HepG2 (cell line): ENCODE results near the gene MNX1. TPM values are rescaled to one million over a fixed set of nuclear protein-coding genes. Genes with fewer than 3 reads are reported as not detected.
A peak's percentile ranks its signal among the peaks of the same experiment; 100 is the strongest.

Experiments used
- ATAC-seq: fragments of 200-7000 bp; cut with Tn5 transposase; 3 replicates; pipeline ENCODE4 v1.9.1; 2020; ENCODE audit warnings: mild to moderate bottlenecking, moderate library complexity
- BruUV-seq: library from RNA; stranded (reverse); fragments of 400-500 nt; replicated peaks from 2 replicates; lab custom pipeline; 2021; lab: Mats Ljungman, UMichigan
- CTCF ChIA-PET: fragments of 300-600 bp; formaldehyde crosslinking; extraction: SDS; loops from one replicate; lab custom pipeline; 2021; ENCODE audit warnings: low total read pairs, inconsistent platforms, low intra/inter-chr PET ratio; lab: Yijun Ruan, JAX
- POLR2A ChIA-PET: fragments of 350-600 bp; sonication (Branson Sonifier 250); formaldehyde crosslinking; loops from one replicate; lab custom pipeline; 2020; ENCODE audit warnings: antibody characterized with exemption, inconsistent platforms; lab: Yijun Ruan, JAX
- DNase-seq: peaks from one replicate; pipeline ENCODE4 v3.0.0-alpha.2; 2015; ENCODE audit warnings: low spot score
- FAIRE-seq: peaks from 3 replicates; lab custom pipeline; 2011; peaks lifted over from hg19 to GRCh38; lab: Jason Lieb, UNC
- H2AFZ ChIP-seq: one replicate; pipeline ENCODE4 v1.6.1; 2011; ENCODE audit warnings: low read length, inconsistent platforms
- H3K27ac ChIP-seq: fragments of 300-600 bp; 3 replicates; pipeline ENCODE4 v1.8.0; 2011; ENCODE audit warnings: mixed run types, mild to moderate bottlenecking, mixed read lengths, low read length, inconsistent platforms; ENCODE audit not compliant: insufficient read depth; ENCODE audit errors: extremely low read length
- H3K27me3 ChIP-seq, 2 experiments: fragments of 200-600 bp in 1 of 2; 2 replicates in 1 of 2; 3 replicates in 1 of 2; pipeline versions ENCODE4 v1.6.0 to v1.8.0; 2011; ENCODE audit warnings: low read length in 2 of 2, mild to moderate bottlenecking in 2 of 2, moderate library complexity in 2 of 2, inconsistent platforms in 1 of 2; ENCODE audit not compliant: insufficient read depth in 2 of 2, control insufficient read depth in 1 of 2
- H3K36me3 ChIP-seq, 2 experiments: fragments of 200-600 bp in 1 of 2; replicated peaks in 1 of 2; 2 replicates in 1 of 2; 3 replicates in 1 of 2; pipeline versions ENCODE4 v1.5.1 to v1.8.0; 2011; ENCODE audit warnings: low read length in 2 of 2, inconsistent platforms in 1 of 2; ENCODE audit not compliant: insufficient read depth in 2 of 2, control insufficient read depth in 1 of 2
- H3K4me1 ChIP-seq: 2 replicates; pipeline ENCODE4 v1.5.1; 2012; ENCODE audit warnings: low read length, inconsistent platforms; ENCODE audit not compliant: insufficient read depth
- H3K4me2 ChIP-seq: 2 replicates; pipeline ENCODE4 v1.6.0; 2011; ENCODE audit warnings: low read depth, low read length, inconsistent platforms
- H3K4me3 ChIP-seq, 3 experiments: fragments of 200-600 bp in 1 of 3; sonication (generic), shearing (Covaris generic) in 1 of 3; replicated peaks in 1 of 3; 2 replicates each; pipeline ENCODE4 v1.5.1; 2011 to 2016; ENCODE audit warnings: low read length in 3 of 3, inconsistent platforms in 2 of 3, low read depth in 2 of 3, mild to moderate bottlenecking in 2 of 3, control low read depth in 1 of 3, mixed read lengths in 1 of 3; ENCODE audit not compliant: insufficient read depth in 1 of 3
- H3K79me2 ChIP-seq: one replicate; pipeline ENCODE4 v1.6.1; 2011; ENCODE audit warnings: low read length, inconsistent platforms; ENCODE audit not compliant: insufficient read depth
- H3K9ac ChIP-seq: 2 replicates; pipeline ENCODE4 v1.6.0; 2011; ENCODE audit warnings: mild to moderate bottlenecking, low read depth, low read length, inconsistent platforms; ENCODE audit not compliant: insufficient read depth
- H3K9me3 ChIP-seq: 2 replicates; pipeline ENCODE4 v1.5.1; 2012; ENCODE audit warnings: mild to moderate bottlenecking, low read length
- H4K20me1 ChIP-seq: 2 replicates; pipeline ENCODE4 v1.6.0; 2011; ENCODE audit warnings: inconsistent platforms, mild to moderate bottlenecking, low read length, moderate library complexity; ENCODE audit not compliant: insufficient read depth
- MNT ChIP-seq: fragments of 450-650 bp; IDR thresholded peaks from 2 replicates; pipeline ENCODE4 v1.6.1; 2016
- PRMT3 ChIP-seq: sonication (generic); formaldehyde crosslinking; IDR thresholded peaks from 2 replicates; pipeline ENCODE4 v1.8.1; 2022; ENCODE audit warnings: low read depth, mild to moderate bottlenecking, moderate library complexity, missing genetic modification reagents, borderline replicate concordance
- SMYD3 ChIP-seq: sonication (generic); formaldehyde crosslinking; IDR thresholded peaks from 2 replicates; pipeline ENCODE4 v1.8.1; 2023; ENCODE audit warnings: mild to moderate bottlenecking, missing genetic modification reagents
- ZNF101 ChIP-seq: sonication (generic); formaldehyde crosslinking; IDR thresholded peaks from 2 replicates; pipeline ENCODE4 v1.4.0; 2020; ENCODE audit warnings: mild to moderate bottlenecking, low read depth, missing genetic modification reagents, borderline replicate concordance
- ZNF768 ChIP-seq: sonication (generic); formaldehyde crosslinking; IDR thresholded peaks from 2 replicates; pipeline ENCODE4 v1.4.0; 2020; ENCODE audit warnings: missing genetic modification reagents
- WGBS: methylation state at CpG from one replicate; pipeline ENCODE4 v1.1.6; 2017; ENCODE audit warnings: low lambda C conversion rate; 5-methylcytosine and 5-hydroxymethylcytosine counted together
- in situ Hi-C: cut with HindIII; loops from 2 replicates; pipeline ENCODE4 v1.10.0; 2017; ENCODE audit warnings: low pct_unique_long_range_greater_than_20kb; ENCODE audit not compliant: extremely low pct_ligation_motif_present
- intact Hi-C: fragments of 100-400 bp; cut with micrococcal nuclease; formaldehyde crosslinking; loops from one replicate; pipeline ENCODE4 v1.10.0; 2022; ENCODE audit not compliant: unreplicated experiment
- polyA plus RNA-seq, 8 experiments: library from polyadenylated mRNA; depleted of rRNA in 3 of 8; stranded (reverse) in 7 of 8; unstranded in 1 of 8; fragments of >200 nt; fragmentation: Illumina TruSeq in 4 of 8; extraction: Trizol in 4 of 8; gene quantifications; 2 replicates each; pipeline versions ENCODE4 v1.2.1 to v1.2.3, GENCODE V29; 2011 to 2016; ENCODE audit warnings: low read depth in 4 of 8, missing spikeins in 1 of 8, mixed read lengths in 1 of 8; ENCODE audit not compliant: insufficient read depth in 1 of 8
- total RNA-seq, 5 experiments: library from RNA; depleted of rRNA; stranded (reverse); fragments of >200 nt; fragmentation: Illumina TruSeq; extraction: Trizol; gene quantifications; 2 replicates each; pipeline ENCODE4 v1.2.3, GENCODE V29; 2016; ENCODE audit warnings: low read depth in 1 of 5

Gene MNX1
- total and polyA plus RNA-seq, 2 of the 13 experiments (the other 11 are each of a cell fraction or from before 2014, with no cell fraction given): 0.94 to 6.1 TPM

DNA sequence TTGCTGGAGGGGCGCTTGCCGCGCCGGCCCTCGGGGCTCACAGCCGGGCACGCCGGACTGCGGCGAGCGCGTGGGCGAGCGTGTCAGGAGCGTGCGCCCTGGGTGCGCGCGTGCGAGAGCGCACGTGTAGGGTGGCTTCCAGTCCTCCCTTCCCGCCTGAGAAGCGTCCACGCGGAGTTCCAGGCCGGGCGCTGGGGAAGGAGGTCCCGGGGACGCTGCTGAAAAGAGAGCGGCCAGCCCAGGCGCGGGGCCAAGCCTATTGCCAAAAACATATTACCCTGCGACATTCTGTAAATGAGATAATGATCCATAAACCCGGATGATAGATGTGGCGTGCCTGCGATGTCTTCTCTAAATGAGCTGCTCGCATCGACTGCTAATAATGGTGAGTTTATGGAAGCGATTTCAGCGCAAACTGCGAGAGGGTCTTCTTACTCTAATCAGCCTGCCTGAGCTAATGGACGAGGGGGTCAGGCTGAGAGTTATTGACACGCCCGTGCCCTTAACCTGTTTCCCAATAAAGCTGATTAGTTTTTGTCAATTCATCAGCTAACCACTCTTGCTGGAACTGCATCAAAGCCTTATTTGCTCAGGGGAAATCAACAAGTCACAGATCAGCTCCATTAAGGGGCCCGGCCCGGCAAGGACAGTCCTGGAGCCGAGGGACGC is 8.0 kb upstream of the MNX1 start (continued):
- TF ChIP-seq ZNF101 (no peak), SMYD3 (no peak), PRMT3 (CRISPR knock-in tag) (no peak)

GRCh38 chr7:157017603-157018327 is 7.3 kb upstream of the MNX1 start:
- DNase-seq: no peak
- ATAC-seq: 0 out of 3 replicates have a peak, but pooled peaks have one; percentile 7
- no peaks in the 10 kb centered on the region for H3K9me3 ChIP-seq
- TF ChIP-seq ZNF768 (CRISPR knock-in tag) (peak; percentile 12; the same call in 1 of the 2 replicates), MNT (no peak)
- peaks cover 8% of the 10 kb centered on the region; the same call in 1 of the 2 replicates for H4K20me1 ChIP-seq
- no peak for FAIRE-seq
- H3K36me3 ChIP-seq: no peaks in the 10 kb centered on the region
- ChIA-PET CTCF (no interaction called here), POLR2A (no interaction called here)
- no peak overlapping the region for H3K27ac ChIP-seq
- H3K9ac ChIP-seq: no peak overlapping the region
- no peak overlapping the region for H2AFZ ChIP-seq
- intact Hi-C loops (loop anchor here (10.0 kb wide), 1 partner anchor 117 kb away; the partner anchor contains the start of gene UBE3C), in situ Hi-C loops (no loop called here)
- no TSS peak for BruUV-seq
- peaks cover 59% of the 10 kb centered on the region for H3K4me1 ChIP-seq
- H3K79me2 ChIP-seq: no peaks in the 10 kb centered on the region
- WGBS: 38% methylated on average over 26 of the region's 48 CpGs
- peaks cover 19 to 95% of the 10 kb centered on the region in 2 experiments for H3K27me3 ChIP-seq
- H3K4me3 ChIP-seq: no peak overlapping the region
- H3K4me2 ChIP-seq: 0 out of 2 replicates have a peak overlapping the region, but pooled peaks have one; percentile 37
